NCI-H2171 treated with DMSO at 0.1 percent for 48 hours (cell line): ENCODE data around the gene CD200.

Experiments used
- DNase-seq: peaks from one replicate; lab custom pipeline; 2025; lab: John Stamatoyannopoulos, UW

Gene CD200

DNA sequence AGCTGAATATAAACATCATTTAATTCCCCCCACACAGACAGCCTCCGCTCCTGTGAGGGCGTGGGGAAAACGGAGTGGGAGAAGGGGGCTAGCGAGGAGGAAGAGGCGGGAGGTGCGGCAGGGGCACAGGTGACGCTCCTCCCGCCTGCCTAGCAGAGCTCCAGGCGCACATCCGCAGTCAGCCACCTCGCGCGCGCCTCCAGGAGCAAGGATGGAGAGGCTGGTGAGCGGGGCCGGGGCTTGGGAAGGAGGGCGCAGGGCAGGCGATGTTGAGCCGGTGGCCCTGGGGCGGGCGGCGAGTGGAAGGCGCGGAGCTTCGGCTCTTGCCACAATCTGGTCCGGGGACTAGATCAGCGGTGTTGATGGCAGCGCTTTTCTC is at the start of gene CD200:
Gene CD200 (plus strand): TSS at position 155 of the 379 bp plus-strand sequence. CDS start 57 bp downstream, at position 212.
- DNase-seq: peak; percentile 92

DNA sequence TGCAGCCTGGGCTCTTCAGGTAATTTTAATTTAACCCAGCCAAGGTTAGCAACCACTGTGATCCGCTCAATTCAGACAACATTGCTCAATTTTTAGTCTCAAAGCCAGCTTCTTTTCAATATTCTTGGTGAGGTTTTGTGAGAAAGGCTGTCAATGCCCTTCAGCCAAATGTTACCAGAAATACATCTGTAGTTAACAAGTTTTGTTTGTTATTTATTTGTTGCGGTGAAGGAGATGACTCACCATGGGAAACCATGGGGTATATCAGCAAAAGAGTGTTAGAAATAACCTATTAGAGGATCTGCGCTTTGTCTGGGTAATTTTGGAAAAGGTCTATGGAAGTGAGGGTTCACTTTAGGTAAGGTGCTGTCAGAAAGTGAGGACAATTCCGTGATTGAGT is 43.9 kb upstream of the CD200 start:
- no peak for DNase-seq

DNA sequence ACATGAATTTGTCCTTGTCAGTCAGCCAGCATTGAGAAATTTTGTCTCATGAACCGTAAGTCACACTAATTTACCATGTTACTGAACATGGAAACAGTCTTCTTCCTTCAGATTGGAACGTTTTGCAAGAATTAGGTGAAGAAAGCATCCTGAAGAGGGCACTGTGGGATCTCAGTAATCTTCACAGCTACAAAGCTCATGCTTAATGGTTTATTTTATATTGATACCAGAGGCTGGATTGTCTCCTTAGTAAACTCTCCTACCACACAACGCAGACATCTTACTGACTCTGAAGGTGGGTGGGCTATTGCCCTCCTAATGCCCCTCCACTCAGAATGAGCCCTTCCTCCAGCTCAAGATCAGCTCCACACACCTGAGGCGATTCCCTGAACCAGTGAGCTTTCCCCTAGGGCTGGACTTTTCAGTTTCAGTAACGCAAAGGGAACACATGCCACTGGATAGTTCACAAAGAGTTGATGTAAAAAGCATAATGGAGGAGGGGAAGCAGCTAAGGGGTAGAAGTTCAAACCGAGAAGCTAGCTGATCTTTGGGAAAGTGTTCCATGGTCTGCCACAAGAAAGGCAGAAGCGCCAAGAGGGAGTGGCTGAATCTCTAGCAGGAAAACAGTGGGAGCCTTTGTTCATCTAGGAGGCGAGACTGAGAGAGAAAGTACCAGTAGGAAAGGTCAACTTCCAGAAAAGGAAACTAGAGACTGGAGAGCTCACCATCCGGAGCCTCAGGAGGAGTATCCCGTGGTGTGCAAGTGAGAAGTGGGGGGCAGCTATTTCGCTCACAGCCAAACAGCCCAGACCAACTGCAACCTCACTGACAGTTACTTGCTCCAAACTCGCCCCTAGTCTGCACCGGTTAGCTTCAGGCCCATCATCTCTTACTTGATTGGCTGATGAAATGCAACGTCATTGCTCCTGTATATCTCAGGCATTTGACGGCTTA is 39.3 kb upstream of the CD200 start, which contains the start of gene SLC9C1:
Gene SLC9C1 (minus strand): TSS at position 849 of the 954 bp plus-strand sequence. CDS start 7,425 bp downstream, outside the sequence.
- DNase-seq: peak; percentile 82

GRCh38 chr3:112297714-112298113 is 35.2 kb upstream of the CD200 start:
- no peak for DNase-seq

- no peak for DNase-seq
Measured at GRCh38 chr3:112298781-112299180, 34.2 kb upstream of the CD200 start.

GRCh38 chr3:112302150-112302830 is 30.7 kb upstream of the CD200 start:
- peak; percentile 80 for DNase-seq

GRCh38 chr3:112302881-112303763 is 29.8 kb upstream of the CD200 start:
- DNase-seq: no peak

DNA sequence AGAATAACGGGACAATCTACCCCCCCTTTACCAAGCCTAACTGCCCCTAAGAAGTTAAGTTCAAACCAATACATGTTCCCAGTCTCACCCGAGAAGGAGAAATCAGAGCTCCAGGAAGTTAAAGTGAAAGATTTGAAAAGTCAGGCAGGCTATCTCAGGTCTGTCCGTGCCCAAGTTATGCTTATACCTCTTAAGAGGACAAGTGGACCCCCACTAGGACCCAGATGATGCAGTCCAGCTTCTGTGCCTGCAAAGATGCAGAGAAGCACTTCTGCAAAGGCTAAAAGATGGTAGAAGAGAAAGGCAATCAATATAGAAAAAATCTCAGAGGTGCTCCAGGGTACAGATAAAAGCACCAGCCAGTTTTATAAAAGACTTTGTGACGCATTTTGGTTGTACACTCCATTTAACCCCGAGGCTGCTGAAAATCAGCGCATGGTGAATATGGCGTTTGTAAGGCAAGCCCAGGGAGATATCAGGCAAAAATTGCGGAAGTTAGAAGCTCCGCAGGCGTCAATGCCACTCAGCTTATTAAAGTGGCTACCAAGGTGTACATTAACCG is 29.1 kb upstream of the CD200 start:
- no peak for DNase-seq

GRCh38 chr3:112304611-112305010 is 28.3 kb upstream of the CD200 start:
- DNase-seq: no peak

GRCh38 chr3:112306825-112307224 is 26.1 kb upstream of the CD200 start:
- DNase-seq: no peak

- no peak for DNase-seq
Measured at GRCh38 chr3:112307557-112307956, 25.4 kb upstream of the CD200 start.

GRCh38 chr3:112308151-112308911 is 24.6 kb upstream of the CD200 start:
- DNase-seq: peak; percentile 83

DNA sequence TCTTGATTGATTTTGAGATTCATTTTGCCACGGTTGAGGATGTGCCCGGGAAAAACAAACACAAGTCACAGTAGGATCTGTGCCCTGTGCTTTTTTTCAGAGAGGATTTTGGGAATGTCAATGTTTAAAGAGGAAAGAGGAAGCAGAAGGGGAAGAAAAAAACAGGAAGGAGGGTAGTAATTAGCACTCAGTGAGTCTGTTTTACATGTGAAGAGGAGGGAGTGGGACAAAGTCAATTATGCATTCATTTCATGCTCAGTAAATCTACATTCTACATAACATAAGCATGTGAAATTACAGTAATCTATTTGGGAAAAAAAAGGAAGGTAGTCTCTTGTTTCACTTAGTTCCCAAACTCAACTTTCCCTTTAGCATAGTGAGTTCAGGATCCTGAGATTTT is 18.3 kb upstream of the CD200 start:
- no peak for DNase-seq

DNA sequence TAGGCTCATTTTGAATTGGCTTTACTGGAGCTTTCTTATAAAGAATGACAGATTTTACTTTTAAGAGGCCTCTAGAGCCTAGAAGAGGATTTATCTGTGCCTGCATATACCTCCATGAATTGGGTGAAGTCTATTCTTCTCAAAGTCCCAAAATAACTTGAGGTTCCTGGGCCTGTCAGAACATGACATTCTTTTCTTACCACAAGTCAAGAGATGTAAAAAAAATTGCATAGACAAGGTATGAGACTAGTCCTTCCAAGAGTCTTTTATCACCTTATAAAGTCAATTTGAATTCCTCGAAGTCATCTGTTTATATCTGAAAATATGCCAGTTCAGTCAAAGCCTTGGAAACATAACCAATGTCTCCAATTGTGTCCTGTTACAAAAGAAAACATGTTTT is 17.2 kb upstream of the CD200 start:
- DNase-seq: no peak

- DNase-seq: no peak
Measured at GRCh38 chr3:112319516-112320276, 13.3 kb upstream of the CD200 start.

DNA sequence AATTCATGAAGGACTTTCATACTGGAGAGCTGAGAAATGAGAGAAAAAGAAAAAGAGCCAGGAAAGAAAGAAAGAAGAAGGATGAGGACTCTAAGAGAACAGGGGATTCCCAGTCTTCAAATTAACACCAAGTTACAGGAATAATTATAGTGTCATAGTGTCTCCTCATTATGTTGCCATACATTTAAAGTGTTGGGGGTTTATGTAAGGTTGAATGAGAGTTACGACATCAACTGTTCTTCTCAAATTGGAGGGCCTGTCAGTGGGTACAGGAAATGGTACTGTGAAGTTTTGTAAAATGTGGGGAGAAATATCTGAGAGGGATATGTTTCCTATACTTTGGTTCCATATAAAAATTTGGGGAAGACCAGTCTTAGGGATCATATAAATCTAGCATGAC is 12.3 kb upstream of the CD200 start:
- no peak for DNase-seq

DNA sequence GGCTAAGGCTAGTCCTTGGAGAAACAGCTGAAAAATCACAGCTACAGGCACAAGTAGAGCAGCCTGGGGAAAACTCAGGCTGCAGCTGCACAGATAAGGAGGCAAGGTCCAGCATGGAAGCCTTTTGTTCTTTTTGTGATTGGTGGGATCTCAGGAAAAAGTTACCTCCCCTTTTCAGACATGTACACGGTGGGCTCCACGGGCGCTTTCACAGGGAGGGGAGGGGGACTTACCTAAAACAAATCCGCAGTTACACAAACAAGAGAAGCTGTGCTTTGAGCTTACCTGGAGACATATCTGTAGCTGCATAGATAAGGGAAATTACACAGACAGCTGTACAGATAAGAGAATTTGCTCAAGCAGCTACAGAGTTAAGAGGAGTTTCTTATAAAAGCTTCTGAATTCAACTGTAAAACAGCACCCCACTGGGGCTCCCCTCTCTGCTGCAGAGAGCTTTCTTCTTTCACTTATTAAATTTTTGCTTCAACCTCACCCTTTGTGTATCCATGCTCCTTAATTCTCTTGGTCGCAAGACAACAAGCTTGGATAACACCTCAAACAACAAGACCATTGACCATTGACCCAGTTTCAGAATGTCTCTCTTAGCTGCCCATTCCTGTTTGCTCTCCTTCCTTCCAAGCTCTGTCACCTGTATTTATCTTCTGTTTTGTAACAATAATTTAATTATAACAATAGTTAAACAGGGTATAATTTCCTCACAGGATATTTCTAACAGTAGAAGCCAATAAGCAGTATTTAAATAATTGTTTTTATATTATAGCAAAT is 10.9 kb upstream of the CD200 start:
- no peak for DNase-seq

GRCh38 chr3:112327371-112327951 is 5.5 kb upstream of the CD200 start:
- DNase-seq: peak; percentile 90

DNA sequence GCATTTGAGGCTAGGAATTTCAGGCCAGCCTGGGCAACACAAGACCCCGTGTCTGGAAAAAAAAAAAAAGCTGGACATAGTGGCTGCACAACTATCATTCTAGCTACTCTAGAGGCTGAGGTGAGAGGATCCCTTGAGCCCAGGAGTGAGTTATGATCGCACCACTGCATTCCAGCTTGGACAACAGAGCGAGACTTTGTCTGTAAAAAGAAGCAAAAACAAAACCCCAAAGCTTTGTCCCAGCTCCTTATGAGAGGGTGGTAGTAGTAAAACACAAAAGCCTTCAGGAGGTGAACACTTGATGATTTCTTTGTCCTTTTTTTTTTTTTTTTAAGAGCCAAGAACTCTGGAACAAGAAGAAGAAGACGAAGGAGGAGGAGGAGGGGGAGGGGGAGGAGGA is 1.1 kb upstream of the CD200 start:
- no peak for DNase-seq
